ENCODE data around the gene MAP6. TPM values are rescaled to one million over a fixed set of nuclear protein-coding genes. Genes with fewer than 3 reads are reported as not detected.

Gene MAP6
- total RNA-seq, 2 donors from 2014 or later = 2.6 to 3.4 TPM

GRCh38 chr11:75625021-75625420 lies 43.8 kb downstream of the MAP6 start:
- H3K9me3 ChIP-seq = no peaks in the 10 kb centered on the region

GRCh38 chr11:75616281-75616680 lies 52.6 kb downstream of the MAP6 start:
- TF ChIP-seq CTCF (IDR thresholded peaks at IDR 0.05) = no peak
- TF ChIP-seq POLR2A (IDR thresholded peaks at IDR 0.05) = no peak
- H3K9me3 ChIP-seq = no peaks in the 10 kb centered on the region
- no peaks in the 10 kb centered on the region for H3K36me3 ChIP-seq (replicated peaks in 1 of 2; ENCODE audit: insufficient read depth in 1 of 2, low read depth in 2 of 2)
- no peak overlapping the region for H3K4me3 ChIP-seq
- WGBS, 2 donors = 65 to 73% methylated on average over 5 of the region's 5 CpGs
- intact Hi-C loops (cut with DNase I) = no loop called here
- H3K27ac ChIP-seq = no peak overlapping the region
- no peak for ATAC-seq
- no peaks in the 10 kb centered on the region for H3K4me1 ChIP-seq
- no peak for DNase-seq
- H3K27me3 ChIP-seq = no peaks in the 10 kb centered on the region

More at GRCh38 chr11:75625021-75625420, 43.8 kb downstream of the MAP6 start:
- no peaks in the 10 kb centered on the region for H3K27me3 ChIP-seq
- no peak overlapping the region for H3K4me3 ChIP-seq
- no peak overlapping the region for H3K27ac ChIP-seq
- DNase-seq (no peak), ATAC-seq (no peak)
- H3K4me1 ChIP-seq = no peaks in the 10 kb centered on the region
- 90 to 95% methylated on average over 4 of the region's 4 CpGs for WGBS, 2 donors
- no peaks in the 10 kb centered on the region for H3K36me3 ChIP-seq (replicated peaks in 1 of 2; ENCODE audit: insufficient read depth in 1 of 2, low read depth in 2 of 2)
- intact Hi-C loops (cut with DNase I) = no loop called here
- TF ChIP-seq POLR2A (IDR thresholded peaks at IDR 0.05) (no peak), CTCF (IDR thresholded peaks at IDR 0.05) (no peak)

- Histone ChIP-seq H3K27ac (no peak overlapping the region), H3K4me1 (no peaks in the 10 kb centered on the region), H3K27me3 (no peaks in the 10 kb centered on the region), H3K36me3 (replicated peaks in 1 of 2; ENCODE audit: insufficient read depth in 1 of 2, low read depth in 2 of 2) (no peaks in the 10 kb centered on the region), H3K9me3 (no peaks in the 10 kb centered on the region), H3K4me3 (no peak overlapping the region)
- WGBS, 2 donors = 39 to 47% methylated on average over 6 to 7 of the region's 7 CpGs
- ATAC-seq (no peak), DNase-seq (no peak)
- intact Hi-C loops (cut with DNase I) = no loop called here
- TF ChIP-seq POLR2A (IDR thresholded peaks at IDR 0.05) (no peak), CTCF (IDR thresholded peaks at IDR 0.05) (no peak)
Observed at GRCh38 chr11:75615751-75616150, 53.1 kb downstream of the MAP6 start.

GRCh38 chr11:75611823-75612222 lies 57.0 kb downstream of the MAP6 start:
- TF ChIP-seq CTCF (IDR thresholded peaks at IDR 0.05) (no peak), POLR2A (IDR thresholded peaks at IDR 0.05) (no peak)
- no peaks in the 10 kb centered on the region for H3K27me3 ChIP-seq
- H3K4me1 ChIP-seq = no peaks in the 10 kb centered on the region
- DNase-seq (no peak), ATAC-seq (no peak)
- 95 to 100% methylated on average over 1 to 3 of the region's 3 CpGs for WGBS, 2 donors
- H3K36me3 ChIP-seq (replicated peaks in 1 of 2; ENCODE audit: insufficient read depth in 1 of 2, low read depth in 2 of 2) = no peaks in the 10 kb centered on the region
- intact Hi-C loops (cut with DNase I) = no loop called here
- no peaks in the 10 kb centered on the region for H3K9me3 ChIP-seq
- H3K27ac ChIP-seq = no peak overlapping the region
- no peak overlapping the region for H3K4me3 ChIP-seq

GRCh38 chr11:75606099-75606498 lies 62.7 kb downstream of the MAP6 start:
- Histone ChIP-seq H3K9me3 (no peaks in the 10 kb centered on the region), H3K4me3 (no peak overlapping the region), H3K4me1 (no peaks in the 10 kb centered on the region), H3K36me3 (replicated peaks in 1 of 2; ENCODE audit: insufficient read depth in 1 of 2, low read depth in 2 of 2) (no peaks in the 10 kb centered on the region), H3K27me3 (no peaks in the 10 kb centered on the region), H3K27ac (no peak overlapping the region)
- DNase-seq (no peak), ATAC-seq (no peak)
- WGBS, 2 donors = 70 to 74% methylated on average over 8 of the region's 8 CpGs
- intact Hi-C loops (cut with DNase I) = no loop called here
- no peak for TF ChIP-seq CTCF (IDR thresholded peaks at IDR 0.05)
